22Rv1 (cell line): ENCODE results near the gene CSMD2.

ENCODE experiments used
- ZFX ChIP-seq: fragments of 450-650 bp; IDR thresholded peaks from 2 replicates; pipeline ENCODE4 v1.6.1; 2017; ENCODE audit warnings: antibody characterized with exemption, borderline replicate concordance
- TF ChIP-seq, protein P1 (sequence below): fragments of 450-650 bp; IDR thresholded peaks from 2 replicates; pipeline ENCODE4 v1.5.1; 2017; ENCODE audit warnings: mild to moderate bottlenecking

DNA sequence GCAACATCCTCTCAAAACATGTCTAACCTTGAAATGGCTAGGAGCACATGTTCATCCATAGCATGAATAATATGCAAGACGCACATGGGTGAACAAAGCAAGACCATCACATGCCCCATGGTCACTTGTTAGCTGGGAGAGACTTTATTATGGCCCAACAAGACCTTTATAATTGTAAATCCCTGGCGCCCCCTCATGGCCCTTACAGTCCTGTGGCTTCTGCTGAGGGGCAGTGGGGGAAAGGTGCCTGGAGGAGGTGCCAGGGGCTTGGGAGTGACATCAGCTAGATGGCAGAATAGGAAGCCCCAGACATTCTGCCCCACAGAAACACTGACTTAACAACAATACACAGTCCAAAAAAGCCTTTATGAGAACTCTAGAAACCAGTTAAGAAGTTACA lies 51.7 kb downstream of the CSMD2 start:
- TF ChIP-seq, protein P1, sequence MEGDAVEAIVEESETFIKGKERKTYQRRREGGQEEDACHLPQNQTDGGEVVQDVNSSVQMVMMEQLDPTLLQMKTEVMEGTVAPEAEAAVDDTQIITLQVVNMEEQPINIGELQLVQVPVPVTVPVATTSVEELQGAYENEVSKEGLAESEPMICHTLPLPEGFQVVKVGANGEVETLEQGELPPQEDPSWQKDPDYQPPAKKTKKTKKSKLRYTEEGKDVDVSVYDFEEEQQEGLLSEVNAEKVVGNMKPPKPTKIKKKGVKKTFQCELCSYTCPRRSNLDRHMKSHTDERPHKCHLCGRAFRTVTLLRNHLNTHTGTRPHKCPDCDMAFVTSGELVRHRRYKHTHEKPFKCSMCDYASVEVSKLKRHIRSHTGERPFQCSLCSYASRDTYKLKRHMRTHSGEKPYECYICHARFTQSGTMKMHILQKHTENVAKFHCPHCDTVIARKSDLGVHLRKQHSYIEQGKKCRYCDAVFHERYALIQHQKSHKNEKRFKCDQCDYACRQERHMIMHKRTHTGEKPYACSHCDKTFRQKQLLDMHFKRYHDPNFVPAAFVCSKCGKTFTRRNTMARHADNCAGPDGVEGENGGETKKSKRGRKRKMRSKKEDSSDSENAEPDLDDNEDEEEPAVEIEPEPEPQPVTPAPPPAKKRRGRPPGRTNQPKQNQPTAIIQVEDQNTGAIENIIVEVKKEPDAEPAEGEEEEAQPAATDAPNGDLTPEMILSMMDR, result no peak
- no peak for TF ChIP-seq ZFX
